HepG2 (cell line): ENCODE measurements around the gene IGIP.

Source experiments
- ATF3 ChIP-seq: sonication (generic); formaldehyde crosslinking; IDR thresholded peaks from 2 replicates; pipeline ENCODE4 v1.4.0; 2020; ENCODE audit warnings: missing genetic modification reagents
- BRF2 ChIP-seq: sonication (generic); formaldehyde crosslinking; IDR thresholded peaks from 2 replicates; pipeline ENCODE4 v1.8.1; 2022; ENCODE audit warnings: mild to moderate bottlenecking, missing genetic modification reagents
- CTCF ChIP-seq: sonication (generic); formaldehyde crosslinking; IDR thresholded peaks from 2 replicates; pipeline ENCODE4 v1.5.0; 2020; ENCODE audit warnings: mild to moderate bottlenecking, missing genetic modification reagents, moderate library complexity
- FIP1L1 ChIP-seq: fragments of 200-400 bp; formaldehyde crosslinking; IDR thresholded peaks from 2 replicates; pipeline ENCODE4 v1.6.1; 2018; ENCODE audit warnings: low read depth, mild to moderate bottlenecking, low read length, moderate library complexity, borderline replicate concordance; ENCODE audit not compliant: insufficient read depth
- HINFP ChIP-seq: sonication (generic); formaldehyde crosslinking; IDR thresholded peaks from 2 replicates; pipeline ENCODE4 v1.4.0; 2020; ENCODE audit warnings: low read depth, mild to moderate bottlenecking, missing genetic modification reagents
- MYC ChIP-seq: sonication (generic); formaldehyde crosslinking; IDR thresholded peaks from 2 replicates; pipeline ENCODE4 v1.9.0; 2021; ENCODE audit warnings: missing genetic modification reagents, borderline replicate concordance
- POLR2AphosphoS2 ChIP-seq: IDR thresholded peaks from 2 replicates; pipeline ENCODE4 v1.6.1; 2011; ENCODE audit warnings: low read depth, low read length, improper control_type of control experiment
- RCOR2 ChIP-seq: IDR thresholded peaks from 2 replicates; pipeline ENCODE4 v1.6.1; 2016; ENCODE audit warnings: missing biosample characterization, missing genetic modification reagents
- SP140L ChIP-seq: sonication (generic); formaldehyde crosslinking; IDR thresholded peaks from 2 replicates; pipeline ENCODE4 v1.4.0; 2020; ENCODE audit warnings: missing genetic modification reagents, borderline replicate concordance
- ZNF362 ChIP-seq: sonication (generic); formaldehyde crosslinking; IDR thresholded peaks from 2 replicates; pipeline ENCODE4 v1.4.0; 2020; ENCODE audit warnings: missing genetic modification reagents, mild to moderate bottlenecking, borderline replicate concordance
- ZNF530 ChIP-seq: sonication (generic); formaldehyde crosslinking; IDR thresholded peaks from 2 replicates; pipeline ENCODE4 v1.5.0; 2020; ENCODE audit warnings: low read depth, mild to moderate bottlenecking, missing genetic modification reagents
- ZNF589 ChIP-seq: sonication (generic); formaldehyde crosslinking; conservative IDR thresholded peaks from 2 replicates; pipeline ENCODE4 v1.8.0; 2022; ENCODE audit warnings: mild to moderate bottlenecking, moderate library complexity, missing genetic modification reagents

- no peak for TF ChIP-seq HINFP (CRISPR knock-in tag)
- no peak for TF ChIP-seq ATF3 (CRISPR knock-in tag)
- TF ChIP-seq BRF2: no peak
- no peak for TF ChIP-seq CTCF (CRISPR knock-in tag)
- TF ChIP-seq ZNF362 (CRISPR knock-in tag): no peak
- no peak for TF ChIP-seq MYC (CRISPR knock-in tag)
- no peak for TF ChIP-seq SP140L (CRISPR knock-in tag)
- no peak for TF ChIP-seq FIP1L1
- no peak for TF ChIP-seq ZNF589
- TF ChIP-seq POLR2AphosphoS2: no peak
- TF ChIP-seq RCOR2 (CRISPR knock-in tag): no peak
- TF ChIP-seq ZNF530: no peak
Measured at GRCh38 chr5:140112685-140113179, 13.0 kb upstream of the IGIP start.
